NCI-H345 treated with DMSO at 0.1 percent for 48 hours (cell line): Measurements from ENCODE around the gene COL4A2.
"Not testable (repeated sequence)": the region's sequence is repeated elsewhere in the genome, so short reads cannot be mapped to it uniquely, and the experiment has no call there.

ENCODE experiments used
- DNase-seq: peaks from one replicate; lab custom pipeline; 2025; ENCODE audit not compliant: unreplicated experiment; lab: John Stamatoyannopoulos, UW

The COL4A2 gene

DNA sequence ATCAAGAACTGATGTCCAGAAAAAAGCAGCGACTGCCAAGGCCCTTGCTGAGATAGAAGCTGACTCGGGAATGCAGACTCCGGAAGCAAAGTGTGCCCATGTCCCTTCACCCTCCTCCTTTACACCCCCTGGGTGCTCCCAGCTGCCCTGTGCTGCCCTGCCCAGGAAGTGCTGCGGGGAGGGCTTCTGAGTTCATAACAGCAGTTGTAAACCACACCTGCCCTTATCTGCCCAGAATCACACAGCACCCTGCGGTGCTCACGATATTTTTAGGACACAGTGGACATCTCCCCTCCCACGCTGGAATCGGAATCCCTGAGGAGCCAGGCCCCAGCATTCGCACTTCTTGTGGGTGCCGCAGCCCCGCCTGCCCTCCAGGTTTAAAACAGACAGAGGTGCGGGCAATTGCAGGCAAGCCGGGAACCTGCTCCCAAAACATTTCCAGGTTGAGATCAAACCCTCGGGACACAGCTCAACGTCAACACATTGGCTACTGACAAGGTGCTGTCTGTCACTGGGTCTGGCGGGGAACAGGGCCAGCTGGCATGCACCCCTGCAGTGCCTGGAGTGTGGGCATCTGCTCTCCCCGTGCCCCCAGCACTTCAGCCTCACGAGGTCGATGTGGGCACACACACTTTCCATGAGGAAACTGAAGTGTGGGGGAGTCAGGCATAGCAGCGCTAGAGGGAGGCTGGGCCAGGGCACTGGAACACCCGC lies 217.6 kb downstream of the COL4A2 start:
- DNase-seq: peak; percentile 37

DNA sequence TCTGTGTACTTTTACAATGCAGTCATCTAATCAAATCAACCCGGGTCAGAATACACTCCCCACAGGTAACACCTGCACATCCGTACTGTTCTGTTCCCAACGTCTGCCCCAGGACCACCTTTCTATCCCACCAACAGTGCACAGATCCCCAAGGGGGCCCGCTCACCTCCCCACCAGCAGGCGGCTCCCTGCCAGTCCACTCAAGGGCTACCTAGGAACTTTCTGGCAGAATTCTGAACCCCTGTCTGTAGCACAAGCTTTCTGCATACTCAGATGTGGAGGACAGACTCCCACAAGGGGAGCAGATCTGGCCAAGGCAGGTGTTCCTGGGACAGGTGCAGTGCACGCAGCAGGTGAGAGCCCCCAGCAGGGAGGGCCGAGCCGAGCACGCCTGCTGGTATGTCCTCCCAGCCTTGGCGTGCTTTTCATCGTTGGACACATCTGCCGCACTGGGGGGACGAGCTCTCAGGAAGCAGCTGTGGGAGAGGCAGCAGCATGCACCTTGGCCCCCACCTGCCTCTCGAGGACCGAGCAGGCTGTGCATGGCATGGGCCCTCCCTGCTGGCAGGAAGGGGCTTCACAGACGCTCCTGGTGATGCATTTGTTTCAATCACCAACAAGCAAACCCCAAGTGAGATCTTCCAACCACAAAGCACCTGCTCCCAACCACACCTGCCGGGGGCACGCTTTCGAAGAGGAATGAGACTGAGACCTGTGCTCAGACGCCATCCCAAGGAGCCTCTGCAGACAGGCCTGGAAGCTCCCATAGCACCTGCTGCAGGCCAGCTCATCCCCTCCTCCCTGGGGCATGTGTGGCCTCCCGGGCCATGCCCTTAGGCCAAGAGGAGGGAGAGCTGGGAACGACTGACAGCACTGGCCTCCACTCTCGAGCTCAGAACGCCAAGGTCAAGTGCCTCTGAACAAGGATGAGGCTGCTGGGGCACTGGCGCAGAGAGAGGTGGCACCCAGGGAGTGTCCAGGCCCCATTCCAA lies 218.5 kb downstream of the COL4A2 start:
- peak; percentile 92 for DNase-seq

DNA sequence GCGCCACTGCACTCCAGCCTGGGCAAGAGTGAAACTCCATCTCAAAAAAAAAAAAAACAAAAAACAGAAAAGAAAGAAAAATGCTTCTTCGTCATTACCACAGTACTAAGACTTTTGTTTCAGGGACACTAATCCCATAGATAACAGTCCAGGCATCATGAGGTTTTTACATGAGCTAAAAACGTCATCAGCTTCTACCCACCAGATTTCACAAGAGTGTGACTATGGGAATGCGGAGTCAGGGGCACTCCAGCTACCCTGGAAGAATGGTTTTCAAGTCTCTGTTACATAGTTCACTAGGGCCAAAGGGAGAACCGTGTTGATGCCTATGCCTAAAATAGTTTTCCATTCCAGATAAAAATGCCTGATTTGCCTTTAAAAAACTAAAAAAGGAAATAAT lies 221.3 kb downstream of the COL4A2 start:
- no peak for DNase-seq

DNA sequence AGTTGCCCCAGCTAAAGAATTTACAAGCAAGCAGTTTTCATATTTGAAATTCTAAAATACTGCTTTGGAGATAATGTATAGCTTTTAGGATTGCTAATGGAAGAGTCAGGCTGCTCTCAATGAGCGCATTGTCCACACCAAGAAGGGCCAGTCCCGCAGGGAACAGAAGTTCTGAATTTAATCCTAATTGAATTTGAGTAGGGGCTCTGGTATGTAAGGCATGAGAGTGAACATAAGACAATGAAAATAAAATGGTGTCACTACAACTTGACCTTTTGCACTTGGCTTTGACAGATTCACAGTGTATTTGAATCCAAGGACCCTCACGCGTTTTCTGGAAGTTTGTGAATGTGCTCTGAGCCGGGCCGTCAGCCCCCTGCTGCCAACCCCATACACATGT lies 221.8 kb downstream of the COL4A2 start:
- no peak for DNase-seq

DNA sequence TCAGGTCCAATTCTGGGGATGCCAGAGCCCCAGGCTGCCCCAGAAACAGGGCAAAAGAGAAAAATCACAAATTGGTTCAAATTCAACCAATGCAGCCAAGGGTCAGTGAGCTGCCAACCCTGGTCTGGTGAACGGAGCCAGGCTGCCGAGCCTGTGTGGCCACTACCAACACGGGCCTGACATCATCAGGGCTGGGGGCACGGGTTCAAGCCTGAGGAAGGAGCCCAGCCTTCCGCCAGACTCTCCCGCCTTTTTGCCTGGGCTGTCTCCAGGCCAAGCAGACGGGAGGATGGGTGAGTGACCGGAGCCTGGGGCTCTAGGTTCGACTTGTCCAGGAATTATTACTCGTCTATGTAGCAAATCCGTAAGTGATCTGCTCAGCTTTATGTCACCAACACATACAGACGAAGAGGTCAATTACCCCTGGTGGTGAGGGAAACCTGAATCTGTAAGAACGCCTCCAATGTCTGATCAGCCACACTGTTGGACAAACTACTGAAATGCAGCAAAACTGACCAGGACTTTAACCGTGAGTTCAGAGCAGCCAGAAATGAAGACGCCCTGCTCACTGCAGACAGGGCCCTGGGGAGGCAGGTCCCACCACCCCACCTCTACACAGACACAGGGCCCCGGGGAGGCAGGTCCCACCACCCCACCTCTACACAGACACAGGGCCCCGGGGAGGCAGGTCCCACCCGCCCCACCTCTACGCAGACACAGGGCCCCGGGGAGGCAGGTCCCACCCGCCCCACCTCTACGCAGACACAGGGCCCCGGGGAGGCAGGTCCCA lies 222.6 kb downstream of the COL4A2 start:
- DNase-seq: no peak

DNA sequence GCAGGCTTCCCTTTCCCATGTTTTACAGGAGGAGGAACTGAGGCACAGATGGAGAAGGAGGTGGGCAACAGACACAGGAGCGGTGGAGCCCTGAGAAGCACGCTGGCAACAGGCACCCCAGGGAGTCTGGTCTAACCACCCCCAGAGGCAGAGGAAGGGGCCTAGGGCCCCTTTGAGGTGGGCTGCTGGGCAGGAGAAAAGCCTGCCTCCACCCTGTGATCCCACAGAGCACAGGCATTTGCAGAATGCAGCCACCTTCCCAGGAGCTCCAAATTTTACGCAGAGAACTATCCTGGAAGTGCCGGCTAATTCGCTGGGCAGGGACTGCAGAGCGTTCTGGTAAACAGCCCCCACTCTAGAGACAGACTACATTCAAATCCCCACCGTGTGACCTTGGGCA lies 224.0 kb downstream of the COL4A2 start:
- DNase-seq: no peak

DNA sequence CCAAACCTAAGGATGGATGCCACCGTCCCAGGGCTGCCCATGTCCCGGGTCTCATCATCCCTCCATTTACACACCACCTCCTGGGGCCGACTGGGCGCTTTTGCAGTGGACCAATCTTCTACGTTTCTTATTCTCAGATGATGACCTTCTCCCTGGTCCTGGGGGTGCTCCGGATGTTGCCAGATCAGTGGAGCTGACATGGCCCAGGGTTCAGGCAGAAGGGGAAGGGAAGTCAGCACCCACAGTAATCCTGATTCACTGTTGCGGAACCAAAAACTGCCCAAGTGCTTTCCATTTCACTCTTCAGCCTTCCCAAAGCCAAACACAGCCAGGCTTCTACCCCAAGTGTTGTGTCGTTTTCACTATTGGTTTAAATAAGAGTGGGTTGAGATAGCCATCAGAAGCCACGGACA lies 224.6 kb downstream of the COL4A2 start:
- no peak for DNase-seq

DNA sequence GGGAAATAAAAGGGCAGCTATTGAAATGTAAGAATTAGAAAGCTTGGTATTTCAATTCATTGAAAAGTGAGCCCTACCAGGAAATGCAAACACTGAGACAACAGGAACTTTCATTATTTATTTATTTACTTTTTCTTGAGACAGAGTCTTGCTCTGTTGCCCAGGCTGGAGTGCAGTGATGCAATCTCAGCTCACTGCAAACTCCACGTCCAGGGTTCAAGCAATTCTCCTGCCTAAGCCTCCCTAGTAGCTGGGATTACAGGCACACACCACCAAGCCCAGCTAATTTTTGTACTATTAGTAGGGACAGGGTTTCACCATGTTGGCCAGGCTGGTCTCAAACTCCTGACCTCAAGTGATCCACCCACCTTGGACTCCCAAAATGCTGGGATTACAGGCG lies 225.2 kb downstream of the COL4A2 start:
- DNase-seq: not testable (repeated sequence)

DNA sequence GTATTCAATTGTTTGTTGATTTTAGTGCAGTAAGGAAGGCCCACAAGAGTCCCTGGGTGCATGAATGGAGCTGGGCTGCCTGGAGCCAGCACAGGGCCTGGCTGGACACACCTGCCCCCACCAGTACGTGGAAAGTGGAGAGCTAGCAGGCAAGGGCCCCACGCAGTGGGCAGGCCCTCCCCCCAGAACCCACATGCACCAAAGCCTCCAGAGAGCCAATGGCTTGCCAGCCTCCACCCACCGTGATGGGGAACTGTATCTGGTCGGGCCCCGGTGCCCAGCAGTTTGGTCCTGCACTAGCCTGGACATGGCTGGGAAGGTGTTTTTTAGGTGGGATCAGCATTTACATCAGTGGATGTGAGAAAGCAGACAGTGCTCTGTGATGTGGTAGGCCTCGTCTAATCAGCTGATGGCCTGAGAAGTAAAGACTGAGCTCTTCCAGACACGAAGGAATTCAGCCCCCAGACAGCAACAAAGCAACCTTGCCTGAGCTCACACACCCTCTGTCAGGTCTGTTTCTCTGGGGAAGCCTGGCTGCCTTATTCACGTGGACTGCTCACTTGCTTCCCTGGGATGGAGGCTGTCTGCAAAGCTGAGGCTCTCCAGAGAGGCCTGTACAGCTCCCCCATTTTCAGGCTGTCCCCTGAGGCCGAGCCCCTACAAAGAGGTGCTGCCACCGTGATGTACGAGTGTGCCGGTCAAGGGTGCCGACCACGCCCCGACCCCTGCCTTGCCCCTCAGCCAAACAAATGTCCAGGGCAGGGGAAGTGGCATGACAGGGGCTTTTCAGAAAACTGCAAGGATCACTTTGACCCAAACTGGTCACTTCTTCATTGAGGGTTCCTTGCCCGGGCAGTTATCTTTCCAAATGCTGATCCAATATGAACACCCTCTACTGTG lies 226.9 kb downstream of the COL4A2 start:
- DNase-seq: no peak

DNA sequence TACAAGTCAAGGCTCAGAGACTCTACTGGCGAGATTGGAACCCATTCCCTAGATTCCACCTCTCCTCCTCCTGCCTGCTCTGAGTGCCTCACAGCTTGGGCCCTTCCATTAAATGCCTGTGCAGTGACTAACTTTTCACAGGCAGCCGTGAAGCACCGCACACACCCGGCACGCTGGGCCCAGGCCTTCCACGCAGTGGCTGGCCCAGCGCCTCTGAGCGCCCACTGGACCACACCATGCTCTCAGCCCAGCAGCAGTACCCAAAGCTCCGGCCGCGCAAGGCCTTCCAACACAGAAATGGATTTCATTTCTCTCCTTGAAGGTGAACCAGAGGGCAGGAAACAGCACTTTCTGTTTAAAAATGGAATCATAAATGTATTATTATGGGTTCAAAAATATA lies 228.4 kb downstream of the COL4A2 start:
- no peak for DNase-seq

DNA sequence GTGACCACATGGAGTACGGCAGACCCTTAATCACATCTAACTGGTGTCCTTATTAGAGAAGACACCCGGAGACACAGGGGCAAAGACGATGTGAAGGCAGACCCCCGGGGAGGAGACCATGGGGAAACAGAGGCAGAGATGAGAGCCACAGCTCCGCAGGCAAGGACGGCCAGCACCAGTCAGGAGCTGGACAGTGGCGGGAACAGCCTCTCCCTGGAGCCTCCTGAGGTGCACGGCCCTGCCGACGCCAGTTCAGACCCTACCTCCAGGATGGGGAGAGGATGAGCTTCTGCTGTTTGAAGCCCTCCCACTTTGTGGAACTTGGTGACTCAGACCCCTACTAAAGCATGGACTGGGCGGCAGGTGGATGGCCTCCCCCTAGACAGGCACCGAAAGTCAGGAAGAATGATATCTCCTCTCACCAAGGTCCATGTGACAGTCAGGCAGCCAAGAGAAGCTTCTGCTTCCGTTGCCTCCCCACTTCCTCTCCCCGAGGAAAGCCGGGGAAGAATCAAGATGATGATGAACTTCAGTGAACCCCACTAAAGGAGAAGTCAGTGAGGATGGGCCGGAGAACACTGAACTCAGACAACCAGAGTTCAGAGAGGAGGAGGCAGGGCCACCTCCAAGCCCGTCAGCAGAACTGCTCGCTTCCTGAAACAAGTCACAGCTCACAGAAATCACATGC lies 229.1 kb downstream of the COL4A2 start:
- DNase-seq: no peak

DNA sequence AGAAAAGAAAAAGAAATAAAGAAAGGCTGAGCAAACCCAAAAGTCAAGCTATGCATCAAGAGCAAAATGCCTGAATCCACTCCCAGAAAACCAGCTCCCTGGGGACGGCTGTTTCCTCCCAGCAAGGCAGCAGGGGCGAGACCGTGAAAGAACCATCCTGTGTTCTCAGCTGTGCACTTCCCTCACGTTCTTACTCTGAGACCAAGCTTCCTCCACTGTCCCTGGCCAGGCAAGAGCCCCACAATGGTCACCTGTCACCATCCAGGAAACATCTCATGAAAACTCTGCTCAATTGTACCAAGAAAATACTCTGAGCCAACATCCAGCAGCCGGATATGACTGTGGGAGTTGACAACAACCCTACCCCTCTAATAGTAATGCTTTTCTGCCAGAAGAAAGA lies 231.5 kb downstream of the COL4A2 start:
- no peak for DNase-seq

DNA sequence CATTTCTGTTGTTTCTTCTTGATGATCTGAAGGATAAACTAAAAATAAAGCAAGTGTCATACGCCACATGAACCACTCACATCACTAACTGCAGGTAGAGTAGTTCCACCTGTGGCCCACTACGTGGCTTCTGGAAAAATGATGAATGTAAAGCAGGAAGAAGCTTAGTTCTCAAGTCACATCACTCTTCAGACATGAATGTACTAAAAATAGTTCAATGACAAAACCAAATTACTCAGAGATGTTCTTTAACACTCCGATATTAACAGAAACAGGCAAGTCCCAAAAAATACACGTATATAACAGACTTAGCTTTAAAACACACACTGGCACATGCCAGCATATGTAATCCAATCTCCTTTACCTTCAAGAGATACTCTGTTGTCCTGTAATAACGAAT lies 232.8 kb downstream of the COL4A2 start:
- DNase-seq: no peak

DNA sequence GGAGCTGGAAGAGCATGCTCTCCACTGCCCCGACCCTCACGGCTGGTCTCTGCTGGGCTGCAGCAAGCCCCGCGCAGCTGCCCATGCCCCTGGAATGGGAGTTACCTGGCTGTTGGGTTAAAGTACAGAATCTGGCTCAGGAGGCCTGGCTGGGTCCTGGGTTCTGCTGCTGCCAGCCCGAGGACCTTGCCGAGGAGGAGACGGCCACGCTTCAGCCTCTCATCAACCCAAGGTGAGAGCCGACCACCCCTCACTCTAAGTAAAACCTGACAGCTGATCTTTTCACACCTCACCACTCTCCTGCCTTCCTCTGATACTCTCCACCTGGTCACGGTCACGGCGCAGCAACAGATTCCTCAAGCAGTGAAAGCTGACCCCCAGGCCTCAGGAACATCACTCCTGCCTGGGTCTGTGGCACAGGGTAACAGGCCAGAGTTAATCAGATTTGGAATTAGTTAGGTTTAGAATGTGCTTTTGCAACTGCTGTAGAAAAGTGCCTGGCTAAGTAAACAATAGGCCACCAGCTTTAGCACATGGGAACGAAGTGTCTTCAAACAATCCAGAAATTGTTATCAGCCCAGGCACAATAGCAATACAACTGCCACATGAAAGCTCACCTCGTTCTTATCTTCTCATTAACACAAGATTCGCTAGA lies 233.9 kb downstream of the COL4A2 start:
- DNase-seq: no peak

DNA sequence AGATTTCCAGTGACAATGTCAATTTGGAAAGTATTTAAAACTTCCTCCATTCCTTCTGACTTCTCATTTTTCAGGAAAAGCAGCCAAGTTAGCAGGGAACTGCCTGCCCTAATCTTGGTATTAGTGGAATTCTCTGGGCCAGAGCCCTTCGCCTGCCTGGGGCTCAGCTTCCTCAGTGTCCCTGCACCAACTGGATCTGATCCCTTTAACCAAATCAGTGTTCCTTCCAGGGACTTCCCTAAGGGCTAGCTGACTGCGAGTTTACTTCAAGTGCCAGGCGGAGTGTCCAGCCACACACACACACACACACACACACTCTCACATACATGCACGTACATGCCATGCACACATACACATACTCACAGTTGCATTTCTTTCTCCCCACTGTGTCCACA lies 234.4 kb downstream of the COL4A2 start:
- no peak for DNase-seq

DNA sequence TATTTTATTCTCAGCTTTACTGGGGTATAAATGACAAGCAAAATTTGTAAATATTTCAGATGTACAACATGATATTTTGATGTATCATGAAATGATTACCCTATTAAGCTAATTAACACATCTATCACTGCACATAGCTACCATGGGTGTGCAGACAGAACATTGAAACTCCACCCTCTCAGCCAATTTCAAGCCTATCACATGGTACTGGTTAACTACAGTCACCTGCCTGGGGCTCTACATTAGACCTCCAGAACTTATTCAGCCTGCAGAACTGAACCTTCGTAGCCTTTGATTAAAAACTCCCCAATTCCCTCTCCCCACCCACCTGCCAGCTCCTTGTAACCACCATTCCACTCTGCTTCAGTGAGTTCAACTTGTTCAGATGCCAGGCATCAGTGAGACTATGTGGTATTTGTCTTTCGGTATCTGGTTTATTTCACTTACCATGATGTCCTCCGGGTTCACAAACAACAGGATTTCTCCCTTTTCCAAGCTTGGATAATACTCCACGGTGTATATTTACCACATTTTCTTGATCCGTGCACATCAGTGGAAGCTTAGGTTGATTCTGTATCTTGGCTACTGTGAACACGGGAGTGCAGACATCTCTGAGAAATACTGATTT lies 235.2 kb downstream of the COL4A2 start:
- no peak for DNase-seq

DNA sequence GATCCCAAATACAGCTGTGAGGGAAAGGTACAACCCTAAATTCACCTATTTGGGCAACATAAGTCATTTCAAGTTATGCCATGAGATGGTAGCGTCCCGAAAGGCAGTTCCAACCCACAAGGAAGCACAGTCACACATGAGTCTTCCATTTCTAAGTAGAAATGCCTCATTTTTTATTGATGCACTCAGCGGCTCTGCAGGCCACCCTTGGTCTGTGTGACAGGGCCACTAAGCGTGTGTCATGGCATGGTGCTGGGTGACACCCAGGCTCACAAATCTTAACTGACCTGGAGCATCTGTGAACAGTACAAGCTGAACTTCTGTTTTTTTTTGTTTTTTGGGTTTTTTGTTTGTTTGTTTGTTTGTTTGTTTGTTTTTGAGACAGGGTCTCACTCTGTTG lies 239.3 kb downstream of the COL4A2 start:
- no peak for DNase-seq

DNA sequence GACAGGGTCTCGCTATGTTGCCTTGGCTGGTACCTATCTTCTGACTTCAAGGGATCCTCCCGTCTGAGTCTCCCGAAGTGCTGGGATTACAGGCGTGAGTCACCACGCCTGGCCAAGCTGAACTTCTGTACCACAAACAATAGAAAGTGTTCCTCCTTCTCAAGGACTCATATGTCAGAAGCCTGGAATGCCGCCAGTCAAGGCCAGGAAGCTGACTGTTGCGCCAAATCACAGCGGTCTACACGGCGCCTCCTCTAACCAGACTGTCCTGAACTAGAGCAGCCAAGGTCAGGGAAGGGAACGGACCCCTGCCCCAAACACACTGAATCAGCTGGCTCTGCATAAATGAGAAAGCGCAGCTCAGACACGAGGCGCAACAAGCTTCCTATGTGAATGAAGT lies 239.8 kb downstream of the COL4A2 start:
- no peak for DNase-seq
